Measurements from ENCODE around the gene ZBP1. TPM values are rescaled to one million over a fixed set of nuclear protein-coding genes. Genes with fewer than 3 reads are reported as not detected.

Gene ZBP1
- total RNA-seq, 1 donor from 2014 or later: not detected

GRCh38 chr20:57625978-57626377 is 5.8 kb upstream of the ZBP1 start:
- Histone ChIP-seq H3K36me3 (no peaks in the 10 kb centered on the region), H3K4me1 (peaks cover 17% of the 10 kb centered on the region), H3K4me3 (no peak overlapping the region), H3K27ac (replicated peaks) (no peak overlapping the region), H3K27me3 (ENCODE audit: low read depth) (peaks cover 25% of the 10 kb centered on the region), H3K9me3 (replicated peaks) (peaks cover 18% of the 10 kb centered on the region)
- intact Hi-C loops (cut with micrococcal nuclease): no loop called here
- no peak for TF ChIP-seq CTCF (IDR thresholded peaks at IDR 0.05; ENCODE audit: borderline replicate concordance)
- no peak for DNase-seq

GRCh38 chr20:57625181-57625958 is 5.1 kb upstream of the ZBP1 start:
- Histone ChIP-seq H3K9me3 (replicated peaks) (peaks cover 18% of the 10 kb centered on the region), H3K27ac (replicated peaks) (no peak overlapping the region), H3K27me3 (ENCODE audit: low read depth) (peaks cover 26% of the 10 kb centered on the region), H3K4me3 (no peak overlapping the region), H3K36me3 (no peaks in the 10 kb centered on the region), H3K4me1 (peaks cover 17% of the 10 kb centered on the region)
- TF ChIP-seq CTCF (IDR thresholded peaks at IDR 0.05; ENCODE audit: borderline replicate concordance): no peak
- DNase-seq: no peak
- intact Hi-C loops (cut with micrococcal nuclease): no loop called here

GRCh38 chr20:57624124-57624523 is 3.9 kb upstream of the ZBP1 start:
- intact Hi-C loops (cut with micrococcal nuclease): no loop called here
- DNase-seq: no peak
- Histone ChIP-seq H3K27ac (replicated peaks) (no peak overlapping the region), H3K9me3 (replicated peaks) (peaks cover 18% of the 10 kb centered on the region), H3K27me3 (ENCODE audit: low read depth) (peaks cover 30% of the 10 kb centered on the region), H3K4me3 (no peak overlapping the region), H3K36me3 (no peaks in the 10 kb centered on the region), H3K4me1 (peaks cover 17% of the 10 kb centered on the region)
- TF ChIP-seq CTCF (IDR thresholded peaks at IDR 0.05; ENCODE audit: borderline replicate concordance): no peak

- H3K27ac ChIP-seq (replicated peaks): no peak overlapping the region
- peak; percentile 72 for TF ChIP-seq CTCF (IDR thresholded peaks at IDR 0.05; ENCODE audit: borderline replicate concordance)
- peaks cover 18% of the 10 kb centered on the region for H3K9me3 ChIP-seq (replicated peaks)
- intact Hi-C loops (cut with micrococcal nuclease): no loop called here
- H3K36me3 ChIP-seq: no peaks in the 10 kb centered on the region
- peaks cover 41% of the 10 kb centered on the region for H3K27me3 ChIP-seq (ENCODE audit: low read depth)
- peaks cover 19% of the 10 kb centered on the region for H3K4me1 ChIP-seq
- peak; percentile 34 for DNase-seq
- no peak overlapping the region for H3K4me3 ChIP-seq
Observed at GRCh38 chr20:57622579-57623381, 2.6 kb upstream of the ZBP1 start.

- Histone ChIP-seq H3K4me3 (no peak overlapping the region), H3K27me3 (ENCODE audit: low read depth) (peaks cover 47% of the 10 kb centered on the region), H3K36me3 (no peaks in the 10 kb centered on the region), H3K27ac (replicated peaks) (no peak overlapping the region), H3K9me3 (replicated peaks) (peaks cover 18% of the 10 kb centered on the region), H3K4me1 (peaks cover 13% of the 10 kb centered on the region)
- intact Hi-C loops (cut with micrococcal nuclease): no loop called here
- DNase-seq: no peak
- no peak for TF ChIP-seq CTCF (IDR thresholded peaks at IDR 0.05; ENCODE audit: borderline replicate concordance)
Observed at GRCh38 chr20:57622201-57622570, 2.0 kb upstream of the ZBP1 start.
